Measurements from ENCODE around the gene EPHA7.

The EPHA7 gene

GRCh38 chr6:93393554-93394074 is 25.7 kb downstream of the EPHA7 start:
- no peak for DNase-seq (ENCODE audit: low read depth, low spot score)

GRCh38 chr6:93392797-93393196 is 26.6 kb downstream of the EPHA7 start:
- no peak for DNase-seq (ENCODE audit: low read depth, low spot score)

- DNase-seq (ENCODE audit: low read depth, low spot score), result no peak
Observed at GRCh38 chr6:93391965-93392364, 27.4 kb downstream of the EPHA7 start.

- DNase-seq (ENCODE audit: low read depth, low spot score), result no peak
Observed at GRCh38 chr6:93389192-93389591, 30.2 kb downstream of the EPHA7 start.

- no peak for DNase-seq (ENCODE audit: low read depth, low spot score)
Observed at GRCh38 chr6:93388070-93388469, 31.3 kb downstream of the EPHA7 start.

GRCh38 chr6:93376026-93376540 is 43.3 kb downstream of the EPHA7 start:
- DNase-seq (ENCODE audit: low read depth, low spot score), result no peak

GRCh38 chr6:93373445-93373844 is 45.9 kb downstream of the EPHA7 start:
- DNase-seq (ENCODE audit: low read depth, low spot score), result no peak

GRCh38 chr6:93371756-93372155 is 47.6 kb downstream of the EPHA7 start:
- no peak for DNase-seq (ENCODE audit: low read depth, low spot score)

GRCh38 chr6:93369586-93370134 is 49.7 kb downstream of the EPHA7 start:
- DNase-seq (ENCODE audit: low read depth, low spot score), result no peak

GRCh38 chr6:93366506-93366905 is 52.9 kb downstream of the EPHA7 start:
- DNase-seq (ENCODE audit: low read depth, low spot score), result no peak

- no peak for DNase-seq (ENCODE audit: low read depth, low spot score)
Observed at GRCh38 chr6:93365445-93365844, 53.9 kb downstream of the EPHA7 start.

GRCh38 chr6:93358435-93358834 is 60.9 kb downstream of the EPHA7 start:
- no peak for DNase-seq (ENCODE audit: low read depth, low spot score)

GRCh38 chr6:93352604-93353003 is 66.8 kb downstream of the EPHA7 start:
- DNase-seq (ENCODE audit: low read depth, low spot score), result no peak

- DNase-seq (ENCODE audit: low read depth, low spot score), result no peak
Observed at GRCh38 chr6:93351222-93351621, 68.1 kb downstream of the EPHA7 start.

- DNase-seq (ENCODE audit: low read depth, low spot score), result no peak
Observed at GRCh38 chr6:93350774-93351173, 68.6 kb downstream of the EPHA7 start.

GRCh38 chr6:93344333-93344835 is 75.0 kb downstream of the EPHA7 start:
- no peak for DNase-seq (ENCODE audit: low read depth, low spot score)

- no peak for DNase-seq (ENCODE audit: low read depth, low spot score)
Observed at GRCh38 chr6:93343476-93343875, 75.9 kb downstream of the EPHA7 start.

GRCh38 chr6:93341900-93342613 is 77.3 kb downstream of the EPHA7 start:
- DNase-seq (ENCODE audit: low read depth, low spot score), result no peak

- no peak for DNase-seq (ENCODE audit: low read depth, low spot score)
Observed at GRCh38 chr6:93337772-93338394, 81.5 kb downstream of the EPHA7 start.

GRCh38 chr6:93337014-93337413 is 82.3 kb downstream of the EPHA7 start:
- no peak for DNase-seq (ENCODE audit: low read depth, low spot score)

GRCh38 chr6:93329301-93330000 is 89.9 kb downstream of the EPHA7 start:
- DNase-seq (ENCODE audit: low read depth, low spot score), result no peak

GRCh38 chr6:93327857-93328256 is 91.5 kb downstream of the EPHA7 start:
- DNase-seq (ENCODE audit: low read depth, low spot score), result no peak

Measured in activated CD4-positive, CD25-positive, alpha-beta regulatory T cell treated with anti-CD3 and anti-CD28 coated beads, Interleukin-2, amount 50 U/mL, for 16 hours (primary cell).